Measurements from ENCODE around the gene YLPM1.

DNA sequence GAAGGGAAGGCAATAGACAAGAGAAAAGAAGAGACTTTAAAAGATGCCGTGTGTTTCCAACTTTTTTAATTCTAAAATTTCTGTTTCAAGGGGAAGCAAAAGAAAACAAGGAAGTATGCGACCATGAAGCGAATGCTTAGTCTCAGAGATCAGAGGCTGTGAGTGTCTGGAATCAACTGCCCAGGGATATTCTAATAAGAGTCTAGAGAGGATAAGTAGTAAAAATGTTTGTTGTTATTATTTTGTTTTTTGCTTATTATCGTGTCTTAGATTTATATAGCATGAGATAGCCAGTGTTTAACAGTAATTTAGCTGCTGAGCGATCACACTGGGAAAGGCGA, 49.8 kb upstream of the YLPM1 start:
- TF ChIP-seq, protein P1, sequence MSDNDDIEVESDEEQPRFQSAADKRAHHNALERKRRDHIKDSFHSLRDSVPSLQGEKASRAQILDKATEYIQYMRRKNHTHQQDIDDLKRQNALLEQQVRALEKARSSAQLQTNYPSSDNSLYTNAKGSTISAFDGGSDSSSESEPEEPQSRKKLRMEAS (IDR thresholded peaks at IDR 0.05; ENCODE audit: insufficient read depth, insufficient read length): no peak
- TF ChIP-seq, protein P2, sequence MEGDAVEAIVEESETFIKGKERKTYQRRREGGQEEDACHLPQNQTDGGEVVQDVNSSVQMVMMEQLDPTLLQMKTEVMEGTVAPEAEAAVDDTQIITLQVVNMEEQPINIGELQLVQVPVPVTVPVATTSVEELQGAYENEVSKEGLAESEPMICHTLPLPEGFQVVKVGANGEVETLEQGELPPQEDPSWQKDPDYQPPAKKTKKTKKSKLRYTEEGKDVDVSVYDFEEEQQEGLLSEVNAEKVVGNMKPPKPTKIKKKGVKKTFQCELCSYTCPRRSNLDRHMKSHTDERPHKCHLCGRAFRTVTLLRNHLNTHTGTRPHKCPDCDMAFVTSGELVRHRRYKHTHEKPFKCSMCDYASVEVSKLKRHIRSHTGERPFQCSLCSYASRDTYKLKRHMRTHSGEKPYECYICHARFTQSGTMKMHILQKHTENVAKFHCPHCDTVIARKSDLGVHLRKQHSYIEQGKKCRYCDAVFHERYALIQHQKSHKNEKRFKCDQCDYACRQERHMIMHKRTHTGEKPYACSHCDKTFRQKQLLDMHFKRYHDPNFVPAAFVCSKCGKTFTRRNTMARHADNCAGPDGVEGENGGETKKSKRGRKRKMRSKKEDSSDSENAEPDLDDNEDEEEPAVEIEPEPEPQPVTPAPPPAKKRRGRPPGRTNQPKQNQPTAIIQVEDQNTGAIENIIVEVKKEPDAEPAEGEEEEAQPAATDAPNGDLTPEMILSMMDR (IDR thresholded peaks at IDR 0.05; ENCODE audit: extremely low read depth in 1 of 2, insufficient read depth in 1 of 2, low read depth in 1 of 2, low read length in 2 of 2): no peak
- TF ChIP-seq POLR2A (IDR thresholded peaks at IDR 0.05; ENCODE audit: low read depth, low read length) (no peak), JUN (IDR thresholded peaks at IDR 0.05; ENCODE audit: borderline replicate concordance, insufficient read depth, insufficient read length, low read depth) (no peak), POLR2AphosphoS5 (IDR thresholded peaks at IDR 0.05; ENCODE audit: insufficient read depth, low read depth, low read length) (no peak), EZH2 (IDR thresholded peaks at IDR 0.05; ENCODE audit: borderline replicate concordance, low read depth, low read length, severe bottlenecking) (no peak), FOS (IDR thresholded peaks at IDR 0.05; ENCODE audit: borderline replicate concordance, insufficient read depth, low read length) (no peak)
